HEK293 (cell line): Measurements from ENCODE around the gene UBAC2.

Experiments
- PRDM4 ChIP-seq: fragments of 450-650 bp; formaldehyde crosslinking; IDR thresholded peaks from 2 replicates; pipeline ENCODE4 v1.5.1; 2017; ENCODE audit warnings: missing biosample characterization, missing genetic modification characterization
- ZBTB49 ChIP-seq: fragments of 450-650 bp; formaldehyde crosslinking; IDR thresholded peaks from 2 replicates; pipeline ENCODE4 v1.5.1; 2016; ENCODE audit warnings: missing biosample characterization, missing genetic modification characterization, low read depth
- ZNF133 ChIP-seq: fragments of 450-650 bp; formaldehyde crosslinking; IDR thresholded peaks from 2 replicates; pipeline ENCODE4 v1.5.1; 2016; ENCODE audit warnings: missing biosample characterization, missing genetic modification characterization
- ZNF350 ChIP-seq: fragments of 450-650 bp; formaldehyde crosslinking; IDR thresholded peaks from 2 replicates; pipeline ENCODE4 v1.5.0; 2017; ENCODE audit warnings: missing biosample characterization, mild to moderate bottlenecking, missing genetic modification characterization
- ZNF571 ChIP-seq: fragments of 450-650 bp; formaldehyde crosslinking; IDR thresholded peaks from 2 replicates; pipeline ENCODE4 v1.5.0; 2017; ENCODE audit warnings: missing biosample characterization, missing genetic modification characterization
- TF ChIP-seq, protein P1 (sequence below): fragments of 450-650 bp; formaldehyde crosslinking; IDR thresholded peaks from 2 replicates; pipeline ENCODE4 v1.5.1; 2016; ENCODE audit warnings: missing biosample characterization, missing genetic modification characterization

DNA sequence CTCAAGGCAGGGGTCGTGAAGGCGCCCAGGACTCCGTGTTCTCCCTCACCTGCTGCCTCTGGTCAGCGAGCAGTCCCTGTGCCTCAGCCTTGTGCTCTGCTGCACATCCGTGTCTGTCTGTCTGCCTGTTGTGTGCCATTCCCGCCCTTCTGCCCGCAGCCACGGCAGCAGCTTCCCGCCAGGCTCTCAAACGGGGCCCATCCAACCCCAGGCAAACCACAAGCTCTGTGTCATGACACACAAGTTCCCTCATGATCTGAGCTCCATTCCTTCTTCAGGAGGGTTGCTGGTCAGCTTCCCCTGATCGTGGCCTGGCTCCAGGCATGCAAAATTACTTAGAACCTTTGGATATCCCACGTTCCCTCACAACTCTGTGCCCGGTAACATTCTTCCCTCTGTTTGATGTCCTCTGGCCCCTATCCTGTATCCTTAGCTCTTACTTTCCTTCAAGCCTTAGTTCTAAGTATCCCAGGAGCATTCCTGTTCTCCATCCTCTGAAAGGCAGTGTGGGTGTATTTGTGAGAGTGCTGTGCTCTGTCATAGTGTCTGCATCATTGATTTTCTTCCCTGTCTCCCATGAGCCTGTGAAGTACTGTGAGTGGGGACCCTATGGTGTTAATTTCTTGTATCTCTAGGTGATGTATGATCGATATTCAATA lies 103.3 kb downstream of the UBAC2 start:
- TF ChIP-seq ZNF571 (tag by site-specific recombination) (no peak), ZNF350 (tag by site-specific recombination) (no peak), PRDM4 (tag by site-specific recombination) (no peak), ZBTB49 (tag by site-specific recombination) (no peak), ZNF133 (no peak)
- TF ChIP-seq, protein P1, sequence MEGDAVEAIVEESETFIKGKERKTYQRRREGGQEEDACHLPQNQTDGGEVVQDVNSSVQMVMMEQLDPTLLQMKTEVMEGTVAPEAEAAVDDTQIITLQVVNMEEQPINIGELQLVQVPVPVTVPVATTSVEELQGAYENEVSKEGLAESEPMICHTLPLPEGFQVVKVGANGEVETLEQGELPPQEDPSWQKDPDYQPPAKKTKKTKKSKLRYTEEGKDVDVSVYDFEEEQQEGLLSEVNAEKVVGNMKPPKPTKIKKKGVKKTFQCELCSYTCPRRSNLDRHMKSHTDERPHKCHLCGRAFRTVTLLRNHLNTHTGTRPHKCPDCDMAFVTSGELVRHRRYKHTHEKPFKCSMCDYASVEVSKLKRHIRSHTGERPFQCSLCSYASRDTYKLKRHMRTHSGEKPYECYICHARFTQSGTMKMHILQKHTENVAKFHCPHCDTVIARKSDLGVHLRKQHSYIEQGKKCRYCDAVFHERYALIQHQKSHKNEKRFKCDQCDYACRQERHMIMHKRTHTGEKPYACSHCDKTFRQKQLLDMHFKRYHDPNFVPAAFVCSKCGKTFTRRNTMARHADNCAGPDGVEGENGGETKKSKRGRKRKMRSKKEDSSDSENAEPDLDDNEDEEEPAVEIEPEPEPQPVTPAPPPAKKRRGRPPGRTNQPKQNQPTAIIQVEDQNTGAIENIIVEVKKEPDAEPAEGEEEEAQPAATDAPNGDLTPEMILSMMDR (tag by site-specific recombination): no peak
